ENCODE results near the gene ACACB. TPM values are rescaled to one million over a fixed set of nuclear protein-coding genes. Genes with fewer than 3 reads are reported as not detected.

ACACB gene
- total RNA-seq, 2 experiments from 2014 or later, result 9.7 to 12.2 TPM

- ChIA-PET POLR2A (no interaction called here), CTCF (interaction anchor here (0.6 kb wide), 1 partner anchor 670 kb away, joined by 3 read pairs; no protein-coding TSS in a partner anchor)
- DNase-seq, result no peak
- no peak overlapping the region for H3K27ac Mint-ChIP-seq
- H3K4me1 Mint-ChIP-seq, result peaks cover 2% of the 10 kb centered on the region
- H3K36me3 Mint-ChIP-seq (ENCODE audit: low read depth), result no peaks in the 10 kb centered on the region
- no peak overlapping the region for H3K4me3 Mint-ChIP-seq
- H3K27me3 Mint-ChIP-seq, result peaks cover 11% of the 10 kb centered on the region
- no peaks in the 10 kb centered on the region for H3K9me3 Mint-ChIP-seq
These were observed 161.0 kb downstream of the ACACB start for GRCh38 chr12:109277255-109277898.

GRCh38 chr12:109277899-109278762 is 161.7 kb downstream of the ACACB start:
- Mint-ChIP-seq H3K27ac (no peak overlapping the region), H3K4me3 (no peak overlapping the region), H3K36me3 (ENCODE audit: low read depth) (no peaks in the 10 kb centered on the region), H3K4me1 (peaks cover 2% of the 10 kb centered on the region), H3K27me3 (peaks cover 9% of the 10 kb centered on the region), H3K9me3 (no peaks in the 10 kb centered on the region)
- ChIA-PET CTCF (interaction anchor here (0.6 kb wide), 1 partner anchor 671 kb away, joined by 3 read pairs; no protein-coding TSS in a partner anchor), POLR2A (no interaction called here)
- no peak for DNase-seq

- Mint-ChIP-seq H3K27me3 (peaks cover 3% of the 10 kb centered on the region), H3K27ac (no peak overlapping the region), H3K9me3 (no peaks in the 10 kb centered on the region), H3K4me1 (peaks cover 2% of the 10 kb centered on the region), H3K36me3 (ENCODE audit: low read depth) (no peaks in the 10 kb centered on the region), H3K4me3 (no peak overlapping the region)
- ChIA-PET CTCF (no interaction called here), POLR2A (no interaction called here)
- no peak for DNase-seq
These were observed 162.5 kb downstream of the ACACB start for GRCh38 chr12:109278912-109279311.

GRCh38 chr12:109279525-109279924 is 163.1 kb downstream of the ACACB start:
- peaks cover 3% of the 10 kb centered on the region for H3K27me3 Mint-ChIP-seq
- ChIA-PET CTCF (no interaction called here), POLR2A (no interaction called here)

GRCh38 chr12:109281452-109281851 is 165.1 kb downstream of the ACACB start:
- H3K4me3 Mint-ChIP-seq, result no peak overlapping the region
- H3K36me3 Mint-ChIP-seq (ENCODE audit: low read depth), result no peaks in the 10 kb centered on the region
- POLR2A ChIA-PET, result no interaction called here
- DNase-seq, result no peak
- H3K27me3 Mint-ChIP-seq, result no peaks in the 10 kb centered on the region
- peaks cover 2% of the 10 kb centered on the region for H3K4me1 Mint-ChIP-seq
- CTCF ChIA-PET, result no interaction called here
- H3K27ac Mint-ChIP-seq, result no peak overlapping the region
- H3K9me3 Mint-ChIP-seq, result no peaks in the 10 kb centered on the region

More at GRCh38 chr12:109279525-109279924, 163.1 kb downstream of the ACACB start:
- Mint-ChIP-seq H3K36me3 (ENCODE audit: low read depth) (no peaks in the 10 kb centered on the region), H3K4me3 (no peak overlapping the region), H3K4me1 (peaks cover 2% of the 10 kb centered on the region), H3K27ac (no peak overlapping the region), H3K9me3 (no peaks in the 10 kb centered on the region)
- no peak for DNase-seq

- Mint-ChIP-seq H3K4me3 (no peak overlapping the region), H3K36me3 (ENCODE audit: low read depth) (no peaks in the 10 kb centered on the region), H3K27ac (no peak overlapping the region), H3K9me3 (no peaks in the 10 kb centered on the region), H3K27me3 (no peaks in the 10 kb centered on the region), H3K4me1 (no peaks in the 10 kb centered on the region)
- DNase-seq, result no peak
- ChIA-PET POLR2A (no interaction called here), CTCF (no interaction called here)
These were observed 168.0 kb downstream of the ACACB start for GRCh38 chr12:109284392-109284791.

GRCh38 chr12:109286252-109286651 is 169.9 kb downstream of the ACACB start:
- no peak for DNase-seq
- Mint-ChIP-seq H3K4me1 (no peaks in the 10 kb centered on the region), H3K4me3 (no peak overlapping the region), H3K36me3 (ENCODE audit: low read depth) (no peaks in the 10 kb centered on the region), H3K9me3 (no peaks in the 10 kb centered on the region), H3K27me3 (no peaks in the 10 kb centered on the region), H3K27ac (no peak overlapping the region)
- ChIA-PET CTCF (no interaction called here), POLR2A (no interaction called here)

- no peaks in the 10 kb centered on the region for H3K36me3 Mint-ChIP-seq (ENCODE audit: low read depth)
- POLR2A ChIA-PET, result no interaction called here
- no peaks in the 10 kb centered on the region for H3K9me3 Mint-ChIP-seq
- CTCF ChIA-PET, result no interaction called here
- H3K27me3 Mint-ChIP-seq, result no peaks in the 10 kb centered on the region
- H3K4me3 Mint-ChIP-seq, result no peak overlapping the region
- no peaks in the 10 kb centered on the region for H3K4me1 Mint-ChIP-seq
- DNase-seq, result no peak
- no peak overlapping the region for H3K27ac Mint-ChIP-seq
These were observed 170.3 kb downstream of the ACACB start for GRCh38 chr12:109286652-109287051.

GRCh38 chr12:109287181-109287580 is 170.8 kb downstream of the ACACB start:
- H3K9me3 Mint-ChIP-seq, result no peaks in the 10 kb centered on the region
- H3K27ac Mint-ChIP-seq, result no peak overlapping the region
- H3K4me1 Mint-ChIP-seq, result no peaks in the 10 kb centered on the region
- CTCF ChIA-PET, result no interaction called here
- DNase-seq, result no peak
- no peaks in the 10 kb centered on the region for H3K27me3 Mint-ChIP-seq
- POLR2A ChIA-PET, result no interaction called here
- no peaks in the 10 kb centered on the region for H3K36me3 Mint-ChIP-seq (ENCODE audit: low read depth)
- no peak overlapping the region for H3K4me3 Mint-ChIP-seq

GRCh38 chr12:109287811-109288469 is 171.6 kb downstream of the ACACB start:
- Mint-ChIP-seq H3K27ac (no peak overlapping the region), H3K9me3 (no peaks in the 10 kb centered on the region), H3K36me3 (ENCODE audit: low read depth) (no peaks in the 10 kb centered on the region), H3K27me3 (peaks cover 2% of the 10 kb centered on the region), H3K4me1 (no peaks in the 10 kb centered on the region), H3K4me3 (no peak overlapping the region)
- CTCF ChIA-PET, result no interaction called here
- POLR2A ChIA-PET, result no interaction called here
- no peak for DNase-seq

GRCh38 chr12:109288571-109288970 is 172.2 kb downstream of the ACACB start:
- no peaks in the 10 kb centered on the region for H3K9me3 Mint-ChIP-seq
- POLR2A ChIA-PET, result no interaction called here
- H3K4me3 Mint-ChIP-seq, result no peak overlapping the region
- peaks cover 7% of the 10 kb centered on the region for H3K27me3 Mint-ChIP-seq
- DNase-seq, result no peak
- H3K36me3 Mint-ChIP-seq (ENCODE audit: low read depth), result no peaks in the 10 kb centered on the region
- no peak overlapping the region for H3K27ac Mint-ChIP-seq
- no peaks in the 10 kb centered on the region for H3K4me1 Mint-ChIP-seq
- CTCF ChIA-PET, result no interaction called here

- Mint-ChIP-seq H3K4me3 (no peak overlapping the region), H3K36me3 (ENCODE audit: low read depth) (no peaks in the 10 kb centered on the region), H3K27me3 (peaks cover 7% of the 10 kb centered on the region), H3K27ac (no peak overlapping the region), H3K4me1 (no peaks in the 10 kb centered on the region), H3K9me3 (no peaks in the 10 kb centered on the region)
- ChIA-PET CTCF (no interaction called here), POLR2A (no interaction called here)
- DNase-seq, result no peak
These were observed 172.6 kb downstream of the ACACB start for GRCh38 chr12:109289004-109289403.

- H3K9me3 Mint-ChIP-seq, result no peaks in the 10 kb centered on the region
- DNase-seq, result no peak
- no peaks in the 10 kb centered on the region for H3K36me3 Mint-ChIP-seq (ENCODE audit: low read depth)
- H3K27me3 Mint-ChIP-seq, result peaks cover 7% of the 10 kb centered on the region
- no peak overlapping the region for H3K4me3 Mint-ChIP-seq
- no peak overlapping the region for H3K27ac Mint-ChIP-seq
- POLR2A ChIA-PET, result no interaction called here
- H3K4me1 Mint-ChIP-seq, result no peaks in the 10 kb centered on the region
- CTCF ChIA-PET, result no interaction called here
These were observed 173.2 kb downstream of the ACACB start for GRCh38 chr12:109289551-109289950.

Data from activated CD4-positive, alpha-beta memory T cell treated with anti-CD3 and anti-CD28 coated beads, Interleukin-2, amount 10 ng/mL, durations not matched to agents 7 days and 5 days (primary cell).